ENCODE measurements around the gene SAV1. TPM values are rescaled to one million over a fixed set of nuclear protein-coding genes. Genes with fewer than 3 reads are reported as not detected.
A peak's percentile ranks its signal among the peaks of the same experiment; 100 is the strongest.

The SAV1 gene
- total and polyA plus RNA-seq, 2 experiments from 2014 or later = 18.6 to 34.4 TPM

- no peaks in the 10 kb centered on the region for H3K36me3 ChIP-seq
- TF ChIP-seq CTCF (IDR thresholded peaks at IDR 0.05; ENCODE audit: low read depth, low read length) = no peak
- peak in 1 of 2 donors; percentile 67 for DNase-seq (ENCODE audit: low read depth in 1 of 2, low spot score in 1 of 2)
- no peaks in the 10 kb centered on the region for H3K9me3 ChIP-seq (ENCODE audit: low read depth)
- peaks cover 7% of the 10 kb centered on the region for H3K4me1 ChIP-seq (ENCODE audit: low read depth)
- no peak overlapping the region for H3K4me3 ChIP-seq
- no peak overlapping the region for H3K27ac ChIP-seq
- no peaks in the 10 kb centered on the region for H3K27me3 ChIP-seq
Observed at GRCh38 chr14:50677527-50678063, 9.5 kb upstream of the SAV1 start.

GRCh38 chr14:50676814-50677516 lies 8.9 kb upstream of the SAV1 start:
- TF ChIP-seq CTCF (IDR thresholded peaks at IDR 0.05; ENCODE audit: low read depth, low read length) = no peak
- no peak for DNase-seq (ENCODE audit: low read depth in 1 of 2, low spot score in 1 of 2)
- Histone ChIP-seq H3K4me3 (no peak overlapping the region), H3K27ac (no peak overlapping the region), H3K36me3 (no peaks in the 10 kb centered on the region), H3K4me1 (ENCODE audit: low read depth) (peaks cover 7% of the 10 kb centered on the region), H3K9me3 (ENCODE audit: low read depth) (no peaks in the 10 kb centered on the region), H3K27me3 (no peaks in the 10 kb centered on the region)

GRCh38 chr14:50675597-50675996 lies 7.5 kb upstream of the SAV1 start:
- Histone ChIP-seq H3K27me3 (no peaks in the 10 kb centered on the region), H3K9me3 (ENCODE audit: low read depth) (no peaks in the 10 kb centered on the region), H3K4me1 (ENCODE audit: low read depth) (peaks cover 7% of the 10 kb centered on the region), H3K27ac (no peak overlapping the region), H3K4me3 (no peak overlapping the region), H3K36me3 (no peaks in the 10 kb centered on the region)
- no peak for DNase-seq (ENCODE audit: low read depth in 1 of 2, low spot score in 1 of 2)
- no peak for TF ChIP-seq CTCF (IDR thresholded peaks at IDR 0.05; ENCODE audit: low read depth, low read length)

- Histone ChIP-seq H3K4me1 (ENCODE audit: low read depth) (peaks cover 9% of the 10 kb centered on the region), H3K4me3 (no peak overlapping the region), H3K27ac (no peak overlapping the region), H3K27me3 (no peaks in the 10 kb centered on the region), H3K9me3 (ENCODE audit: low read depth) (no peaks in the 10 kb centered on the region), H3K36me3 (no peaks in the 10 kb centered on the region)
- no peak for TF ChIP-seq CTCF (IDR thresholded peaks at IDR 0.05; ENCODE audit: low read depth, low read length)
- no peak for DNase-seq (ENCODE audit: low read depth in 1 of 2, low spot score in 1 of 2)
Observed at GRCh38 chr14:50670866-50671256, 2.8 kb upstream of the SAV1 start.

- Histone ChIP-seq H3K4me1 (ENCODE audit: low read depth) (peaks cover 13% of the 10 kb centered on the region), H3K9me3 (ENCODE audit: low read depth) (no peaks in the 10 kb centered on the region), H3K4me3 (no peak overlapping the region), H3K27ac (no peak overlapping the region), H3K36me3 (no peaks in the 10 kb centered on the region), H3K27me3 (no peaks in the 10 kb centered on the region)
- no peak for TF ChIP-seq CTCF (IDR thresholded peaks at IDR 0.05; ENCODE audit: low read depth, low read length)
- DNase-seq (ENCODE audit: low read depth in 1 of 2, low spot score in 1 of 2) = peak in 1 of 2 donors; percentile 33
Observed at GRCh38 chr14:50670196-50670865, 2.2 kb upstream of the SAV1 start.
